GM08714 (cell line): ENCODE measurements around the gene SLC4A2.
A peak's percentile ranks its signal among the peaks of the same experiment; 100 is the strongest.
"Not testable (repeated sequence)": the region's sequence is repeated elsewhere in the genome, so short reads cannot be mapped to it uniquely, and the experiment has no call there.

Source experiments
- H3K4me3 ChIP-seq: fragments of 200-500 bp; sonication (Bioruptor generic); 2 replicates; pipeline ENCODE4 v1.5.1; 2014; ENCODE audit warnings: mild to moderate bottlenecking, low read length, inconsistent platforms
- ZNF274 ChIP-seq: IDR thresholded peaks from 2 replicates; pipeline ENCODE4 v1.6.1; 2012; ENCODE audit warnings: mild to moderate bottlenecking, low read depth, low read length

SLC4A2 gene

GRCh38 chr7:151016942-151017341 is 42.4 kb upstream of the SLC4A2 start:
- no peak for TF ChIP-seq ZNF274
- no peak overlapping the region for H3K4me3 ChIP-seq

- no peak overlapping the region for H3K4me3 ChIP-seq
- no peak for TF ChIP-seq ZNF274
Observed at GRCh38 chr7:151017370-151017952, 41.9 kb upstream of the SLC4A2 start.

GRCh38 chr7:151017953-151018420 is 41.4 kb upstream of the SLC4A2 start:
- no peak for TF ChIP-seq ZNF274
- H3K4me3 ChIP-seq, result no peak overlapping the region

GRCh38 chr7:151018421-151019129 is 40.8 kb upstream of the SLC4A2 start:
- H3K4me3 ChIP-seq, result no peak overlapping the region; the same call in 1 of the 2 replicates
- no peak for TF ChIP-seq ZNF274

- no peak overlapping the region for H3K4me3 ChIP-seq
- TF ChIP-seq ZNF274, result no peak
Observed at GRCh38 chr7:151019130-151019447, 40.3 kb upstream of the SLC4A2 start.

- no peak for TF ChIP-seq ZNF274
- H3K4me3 ChIP-seq, result no peak overlapping the region
Observed at GRCh38 chr7:151020231-151020630, 39.2 kb upstream of the SLC4A2 start.

GRCh38 chr7:151023232-151023631 is 36.2 kb upstream of the SLC4A2 start:
- no peak for TF ChIP-seq ZNF274
- H3K4me3 ChIP-seq, result no peak overlapping the region

GRCh38 chr7:151024435-151025056 is 34.8 kb upstream of the SLC4A2 start, which contains the start of gene ATG9B:
Gene ATG9B (minus strand): TSS chr7:151024494. CDS start chr7:151024423, 71 bp downstream.
- TF ChIP-seq ZNF274, result no peak
- no peak within 1 kb of the TSS for H3K4me3 ChIP-seq

- no peak for TF ChIP-seq ZNF274
- no peak overlapping the region for H3K4me3 ChIP-seq
Observed at GRCh38 chr7:151025924-151026671, 33.3 kb upstream of the SLC4A2 start.

- not testable (repeated sequence) for H3K4me3 ChIP-seq
Observed at GRCh38 chr7:151026771-151027727, 32.3 kb upstream of the SLC4A2 start.

- peak overlapping the region; percentile 65; the same call in 1 of the 2 replicates for H3K4me3 ChIP-seq
Observed at GRCh38 chr7:151027728-151028130, 31.7 kb upstream of the SLC4A2 start.

GRCh38 chr7:151028131-151028947 is 31.1 kb upstream of the SLC4A2 start, which contains the start of gene ABCB8:
Gene ABCB8 (plus strand): TSS chr7:151028450. CDS start chr7:151028516, 66 bp downstream.
- TF ChIP-seq ZNF274, result no peak
- H3K4me3 ChIP-seq, result peak within 1 kb of the TSS; percentile 65
